ENCODE measurements around the gene SMIM22.

- TF ChIP-seq CTCF (conservative IDR thresholded peaks at IDR 0.05 in 1 of 2, IDR thresholded peaks at IDR 0.05 in 1 of 2; ENCODE audit: low read depth in 1 of 2, low read length in 2 of 2) (no peak), EZH2 (IDR thresholded peaks at IDR 0.05; ENCODE audit: low read length, missing control alignments) (no peak)
Observed at GRCh38 chr16:4754865-4755264, 40.3 kb upstream of the SMIM22 start.
